Neuronal stem cell (in vitro differentiated cells): ENCODE results near the gene BLTP2.
"Not testable (repeated sequence)": the region's sequence is repeated elsewhere in the genome, so short reads cannot be mapped to it uniquely, and the experiment has no call there.

ENCODE experiments used
- DNase-seq: peaks from one replicate; pipeline ENCODE4 v3.0.0-alpha.2; 2013; ENCODE audit warnings: low spot score
- H2AFZ ChIP-seq: one replicate; pipeline ENCODE4 v1.6.1; 2013; ENCODE audit warnings: mild to moderate bottlenecking, low read length, inconsistent platforms
- H2AK5ac ChIP-seq: 2 replicates; pipeline ENCODE4 v1.6.1; 2013; ENCODE audit warnings: low read depth, mild to moderate bottlenecking, inconsistent platforms, low read length, moderate library complexity, mixed read lengths
- H2BK120ac ChIP-seq: 2 replicates; pipeline ENCODE4 v1.6.1; 2013; ENCODE audit warnings: low read depth, mild to moderate bottlenecking, inconsistent platforms, low read length, moderate library complexity, mixed read lengths
- H2BK12ac ChIP-seq: one replicate; pipeline ENCODE4 v1.6.1; 2013; ENCODE audit warnings: low read length, inconsistent platforms
- H2BK15ac ChIP-seq: 2 replicates; pipeline ENCODE4 v1.6.1; 2013; ENCODE audit warnings: mild to moderate bottlenecking, low read length, inconsistent platforms, mixed read lengths
- H2BK5ac ChIP-seq: one replicate; pipeline ENCODE4 v1.6.1; 2013; ENCODE audit warnings: inconsistent platforms, mild to moderate bottlenecking, low read length, moderate library complexity
- H3K14ac ChIP-seq: one replicate; pipeline ENCODE4 v1.6.1; 2013; ENCODE audit warnings: low read length, inconsistent platforms
- H3K18ac ChIP-seq: 2 replicates; pipeline ENCODE4 v1.6.1; 2013; ENCODE audit warnings: low read length, inconsistent platforms
- H3K23ac ChIP-seq: 2 replicates; pipeline ENCODE4 v1.6.1; 2013; ENCODE audit warnings: low read depth, mild to moderate bottlenecking, mixed read lengths, low read length, inconsistent platforms; ENCODE audit not compliant: poor library complexity
- H3K27ac ChIP-seq: replicated peaks from 3 replicates; pipeline ENCODE4 v1.5.1; 2013; ENCODE audit warnings: low read length, inconsistent platforms
- H3K27me3 ChIP-seq, 3 experiments: 2 replicates each; pipeline ENCODE4 v1.6.1; 2013; ENCODE audit warnings: low read length in 3 of 3, mild to moderate bottlenecking in 2 of 3, inconsistent platforms in 1 of 3, low read depth in 1 of 3, mixed read lengths in 1 of 3, moderate library complexity in 1 of 3; ENCODE audit not compliant: control insufficient read depth in 3 of 3, insufficient read depth in 3 of 3
- H3K36me3 ChIP-seq, 2 donors: replicated peaks in 1 of 2; 2 replicates each; pipeline ENCODE4 v1.6.1; 2013; ENCODE audit warnings: low read length in 2 of 2; ENCODE audit not compliant: control insufficient read depth in 2 of 2, insufficient read depth in 2 of 2
- H3K4ac ChIP-seq: 2 replicates; pipeline ENCODE4 v1.6.1; 2013; ENCODE audit warnings: inconsistent platforms, mild to moderate bottlenecking, low read length, moderate library complexity
- H3K4me1 ChIP-seq, 2 donors: 1 replicate in 1 of 2; 2 replicates in 1 of 2; pipeline ENCODE4 v1.6.1; 2013; ENCODE audit warnings: low read length in 2 of 2, low read depth in 1 of 2; ENCODE audit not compliant: control insufficient read depth in 2 of 2, insufficient read depth in 1 of 2
- H3K4me2 ChIP-seq: one replicate; pipeline ENCODE4 v1.6.1; 2013; ENCODE audit warnings: mild to moderate bottlenecking, low read length, inconsistent platforms; ENCODE audit not compliant: insufficient read depth, poor library complexity, severe bottlenecking
- H3K4me3 ChIP-seq, 2 donors: 2 replicates each; pipeline ENCODE4 v1.5.1; 2013; ENCODE audit warnings: low read length in 2 of 2, mild to moderate bottlenecking in 2 of 2, inconsistent platforms in 1 of 2, moderate library complexity in 1 of 2
- H3K79me1 ChIP-seq: one replicate; pipeline ENCODE4 v1.6.1; 2013; ENCODE audit warnings: low read depth, mild to moderate bottlenecking, inconsistent platforms, low read length, moderate library complexity
- H3K9ac ChIP-seq: one replicate; pipeline ENCODE4 v1.6.1; 2013; ENCODE audit warnings: mild to moderate bottlenecking, low read depth, low read length, inconsistent platforms; ENCODE audit not compliant: poor library complexity
- H3K9me3 ChIP-seq, 2 donors: replicated peaks in 1 of 2; 2 replicates each; pipeline versions ENCODE3 to v1.6.1; 2013; ENCODE audit warnings: low read length in 2 of 2, mild to moderate bottlenecking in 2 of 2, inconsistent platforms in 1 of 2, low read depth in 1 of 2, mixed read lengths in 1 of 2, moderate library complexity in 1 of 2; ENCODE audit not compliant: control insufficient read depth in 2 of 2, insufficient read depth in 1 of 2
- H4K8ac ChIP-seq: one replicate; pipeline ENCODE4 v1.6.1; 2013; ENCODE audit warnings: low read depth, mild to moderate bottlenecking, inconsistent platforms, low read length, moderate library complexity
- H4K91ac ChIP-seq: one replicate; pipeline ENCODE4 v1.6.1; 2013; ENCODE audit warnings: low read length, low read depth, mild to moderate bottlenecking, inconsistent platforms; ENCODE audit not compliant: poor library complexity
- WGBS, 2 donors: extraction: QIAGEN DNeasy Blood & Tissue Kit; methylation state at CpG; one replicate each; pipeline ENCODE4 v1.1.7; 2013; ENCODE audit warnings: missing lambda C conversion rate in 2 of 2, mixed read lengths in 1 of 2; ENCODE audit not compliant: insufficient read length in 2 of 2, insufficient replicate concordance in 1 of 2; ENCODE audit errors: extremely low coverage in 2 of 2; 5-methylcytosine and 5-hydroxymethylcytosine counted together

BLTP2 gene

GRCh38 chr17:28659497-28659881 is 14.5 kb upstream of the BLTP2 start:
- H3K9me3 ChIP-seq: not testable (repeated sequence)

GRCh38 chr17:28658766-28659496 is 14.0 kb upstream of the BLTP2 start:
- H2BK120ac ChIP-seq, H4K91ac ChIP-seq, H2BK12ac ChIP-seq, H2BK5ac ChIP-seq, H3K27ac ChIP-seq, H2BK15ac ChIP-seq, H3K23ac ChIP-seq, H3K4me2 ChIP-seq, H3K27me3 ChIP-seq, H2AK5ac ChIP-seq, DNase-seq, H3K9me3 ChIP-seq, H3K4me3 ChIP-seq, H3K4ac ChIP-seq, H4K8ac ChIP-seq, H3K4me1 ChIP-seq, H3K18ac ChIP-seq, H3K14ac ChIP-seq, H3K9ac ChIP-seq, H2AFZ ChIP-seq: not testable (repeated sequence)
- no CpG with 5 or more reads among the region's 46 CpGs for WGBS, 2 donors
- Histone ChIP-seq H3K79me1 (peaks cover 12% of the 10 kb centered on the region), H3K36me3 (peaks cover 23 to 64% of the 10 kb centered on the region in 2 donors)

More at GRCh38 chr17:28659497-28659881, 14.5 kb upstream of the BLTP2 start:
- peaks cover 12% of the 10 kb centered on the region for H3K79me1 ChIP-seq
- not testable (repeated sequence) for H3K27ac ChIP-seq, H2BK15ac ChIP-seq, H4K91ac ChIP-seq, H4K8ac ChIP-seq, H3K18ac ChIP-seq, H3K14ac ChIP-seq, H3K23ac ChIP-seq, H3K4me1 ChIP-seq, H3K4me3 ChIP-seq, H2BK12ac ChIP-seq, H2AK5ac ChIP-seq, H3K4me2 ChIP-seq, H2AFZ ChIP-seq, H3K4ac ChIP-seq, H3K27me3 ChIP-seq, H2BK120ac ChIP-seq, H2BK5ac ChIP-seq, H3K9ac ChIP-seq, DNase-seq
- peaks cover 22 to 62% of the 10 kb centered on the region in 2 donors for H3K36me3 ChIP-seq
- no CpG with 5 or more reads among the region's 23 CpGs for WGBS, 2 donors

- WGBS, 2 donors: no CpG with 5 or more reads among the region's 8 CpGs
- H2BK5ac ChIP-seq, H3K27ac ChIP-seq, H3K4me1 ChIP-seq, H4K8ac ChIP-seq, H3K14ac ChIP-seq, H2AFZ ChIP-seq, DNase-seq, H2BK12ac ChIP-seq, H2AK5ac ChIP-seq, H4K91ac ChIP-seq, H3K4ac ChIP-seq, H3K27me3 ChIP-seq, H3K4me3 ChIP-seq, H3K9ac ChIP-seq, H3K9me3 ChIP-seq, H3K23ac ChIP-seq, H2BK15ac ChIP-seq, H3K4me2 ChIP-seq, H2BK120ac ChIP-seq, H3K18ac ChIP-seq: not testable (repeated sequence)
- H3K79me1 ChIP-seq: peaks cover 14% of the 10 kb centered on the region
- H3K36me3 ChIP-seq: peaks cover 25 to 62% of the 10 kb centered on the region in 2 donors
These were observed 13.4 kb upstream of the BLTP2 start for GRCh38 chr17:28658342-28658741.

GRCh38 chr17:28657756-28658155 is 12.8 kb upstream of the BLTP2 start:
- H3K4me1 ChIP-seq: peaks cover 0 to 2% of the 10 kb centered on the region in 2 donors
- H2BK12ac ChIP-seq: no peak overlapping the region
- H3K79me1 ChIP-seq: peaks cover 14% of the 10 kb centered on the region
- H3K36me3 ChIP-seq: peaks cover 25 to 67% of the 10 kb centered on the region in 2 donors
- H4K8ac ChIP-seq: no peak overlapping the region
- H3K18ac ChIP-seq: no peak overlapping the region
- H3K27me3 ChIP-seq: no peaks in the 10 kb centered on the region
- no CpG with 5 or more reads among the region's 5 CpGs for WGBS, 2 donors
- H2BK15ac ChIP-seq: no peak overlapping the region
- no peak overlapping the region for H3K14ac ChIP-seq
- no peak overlapping the region for H2BK120ac ChIP-seq
- no peak overlapping the region for H3K4me3 ChIP-seq
- H4K91ac ChIP-seq: no peak overlapping the region
- DNase-seq: no peak
- H3K23ac ChIP-seq: no peak overlapping the region
- no peak overlapping the region for H2AFZ ChIP-seq
- H3K9ac ChIP-seq: no peak overlapping the region
- no peak overlapping the region for H3K27ac ChIP-seq
- H3K9me3 ChIP-seq: peaks cover 4 to 9% of the 10 kb centered on the region in 2 donors
- H3K4ac ChIP-seq: no peak overlapping the region
- no peak overlapping the region for H2AK5ac ChIP-seq
- no peak overlapping the region for H3K4me2 ChIP-seq
- H2BK5ac ChIP-seq: no peak overlapping the region
